ENCODE data around the gene LY6G6C.

The LY6G6C gene

DNA sequence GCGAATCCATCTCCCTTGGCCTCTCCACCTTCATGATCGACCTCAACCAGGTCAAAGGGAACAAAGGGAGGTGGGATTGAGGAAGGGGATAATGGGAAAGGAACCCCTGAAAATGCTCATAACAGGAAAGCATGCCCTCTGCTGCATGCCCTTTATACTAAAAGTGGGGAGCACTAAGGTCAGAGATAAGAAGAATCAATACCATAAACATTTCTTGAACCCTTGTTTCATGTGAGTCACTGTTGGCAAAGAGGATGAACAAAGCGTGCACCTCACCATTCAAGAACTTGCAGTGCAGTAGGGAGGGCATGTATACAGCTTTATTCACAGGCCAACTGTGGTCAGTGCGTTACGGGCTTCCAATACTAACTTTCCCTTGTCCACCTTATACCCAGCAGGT, 39.2 kb upstream of the LY6G6C start:
- Histone ChIP-seq H3K9me2 (ENCODE audit: low read depth, low read length) (no peaks in the 10 kb centered on the region), H4K20me1 (ENCODE audit: insufficient read depth, low read length) (no peaks in the 10 kb centered on the region), H3K4me3 (ENCODE audit: low read depth, low read length, poor library complexity, severe bottlenecking) (no peak overlapping the region), H3K4me1 (ENCODE audit: insufficient read depth, low read length, severe bottlenecking) (no peaks in the 10 kb centered on the region), H3F3A (ENCODE audit: insufficient read depth, low read length) (no peaks in the 10 kb centered on the region), H3K27ac (ENCODE audit: low read depth, low read length, poor library complexity, severe bottlenecking) (no peak overlapping the region), H3K79me2 (ENCODE audit: insufficient read depth, low read length) (no peaks in the 10 kb centered on the region), H3K9me3 (ENCODE audit: low read length) (no peaks in the 10 kb centered on the region), H2AFZ (ENCODE audit: low read length) (no peak overlapping the region), H3K36me3 (ENCODE audit: insufficient read depth, low read length) (peaks cover 70% of the 10 kb centered on the region), H3K4me2 (ENCODE audit: low read length) (no peak overlapping the region), H3K9ac (ENCODE audit: low read length) (no peak overlapping the region), H3K27me3 (ENCODE audit: insufficient read depth, low read length) (no peaks in the 10 kb centered on the region)
- TF ChIP-seq, protein P1, sequence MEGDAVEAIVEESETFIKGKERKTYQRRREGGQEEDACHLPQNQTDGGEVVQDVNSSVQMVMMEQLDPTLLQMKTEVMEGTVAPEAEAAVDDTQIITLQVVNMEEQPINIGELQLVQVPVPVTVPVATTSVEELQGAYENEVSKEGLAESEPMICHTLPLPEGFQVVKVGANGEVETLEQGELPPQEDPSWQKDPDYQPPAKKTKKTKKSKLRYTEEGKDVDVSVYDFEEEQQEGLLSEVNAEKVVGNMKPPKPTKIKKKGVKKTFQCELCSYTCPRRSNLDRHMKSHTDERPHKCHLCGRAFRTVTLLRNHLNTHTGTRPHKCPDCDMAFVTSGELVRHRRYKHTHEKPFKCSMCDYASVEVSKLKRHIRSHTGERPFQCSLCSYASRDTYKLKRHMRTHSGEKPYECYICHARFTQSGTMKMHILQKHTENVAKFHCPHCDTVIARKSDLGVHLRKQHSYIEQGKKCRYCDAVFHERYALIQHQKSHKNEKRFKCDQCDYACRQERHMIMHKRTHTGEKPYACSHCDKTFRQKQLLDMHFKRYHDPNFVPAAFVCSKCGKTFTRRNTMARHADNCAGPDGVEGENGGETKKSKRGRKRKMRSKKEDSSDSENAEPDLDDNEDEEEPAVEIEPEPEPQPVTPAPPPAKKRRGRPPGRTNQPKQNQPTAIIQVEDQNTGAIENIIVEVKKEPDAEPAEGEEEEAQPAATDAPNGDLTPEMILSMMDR (IDR thresholded peaks at IDR 0.05; ENCODE audit: low read length), result no peak
- TF ChIP-seq EZH2 (IDR thresholded peaks at IDR 0.05; ENCODE audit: borderline replicate concordance, low read length), result no peak

DNA sequence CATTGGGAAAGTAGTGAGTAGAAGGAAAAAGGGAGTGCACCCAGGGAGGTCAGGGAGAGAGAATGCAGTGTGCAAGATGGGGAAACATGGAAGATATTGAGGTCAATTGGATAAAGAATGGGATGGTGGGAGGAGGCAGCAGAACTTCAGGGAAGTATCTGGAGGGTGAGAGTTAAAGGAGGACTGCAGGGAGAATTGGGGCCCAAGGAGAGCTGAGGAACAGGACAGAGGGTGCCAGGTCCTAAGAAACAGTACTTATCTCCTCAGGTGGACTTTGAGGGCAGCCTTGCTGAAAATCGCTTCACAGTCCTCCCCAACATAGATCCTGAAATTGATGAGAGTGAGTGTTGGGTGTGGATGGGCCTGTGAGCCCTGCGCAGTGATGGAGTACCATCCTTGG, 36.7 kb upstream of the LY6G6C start:
- H3K9me2 ChIP-seq (ENCODE audit: low read depth, low read length), result no peaks in the 10 kb centered on the region
- no peak for TF ChIP-seq EZH2 (IDR thresholded peaks at IDR 0.05; ENCODE audit: borderline replicate concordance, low read length)
- TF ChIP-seq, protein P1 (IDR thresholded peaks at IDR 0.05; ENCODE audit: low read length), result no peak
- H3F3A ChIP-seq (ENCODE audit: insufficient read depth, low read length), result no peaks in the 10 kb centered on the region

DNA sequence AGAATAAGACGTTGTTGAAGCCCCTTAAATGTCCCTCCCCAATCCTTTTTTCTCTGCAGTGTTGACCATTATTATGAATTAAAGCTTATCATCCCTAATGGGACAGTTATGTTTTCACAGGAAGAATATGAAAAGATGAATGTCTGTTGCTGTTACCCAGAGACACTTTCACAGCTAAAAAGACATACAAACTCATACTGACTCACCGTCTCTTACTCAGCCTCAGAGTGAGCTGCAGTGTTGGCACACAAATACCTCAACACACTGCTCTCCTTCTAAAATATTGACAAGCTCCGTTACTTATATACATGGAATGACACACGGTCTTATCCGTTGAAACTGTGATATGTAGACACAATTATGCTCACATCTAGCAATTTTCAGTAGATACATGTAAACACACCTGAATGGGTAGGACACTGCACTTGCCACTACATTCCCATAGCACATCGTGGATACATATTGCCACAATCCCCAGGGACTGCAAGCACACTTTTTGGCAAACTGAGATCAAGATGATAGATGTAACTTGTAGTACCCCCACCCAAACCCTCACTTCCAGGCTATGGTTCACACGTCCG, 31.3 kb upstream of the LY6G6C start:
- Histone ChIP-seq H3F3A (ENCODE audit: insufficient read depth, low read length) (no peaks in the 10 kb centered on the region), H3K27ac (ENCODE audit: low read depth, low read length, poor library complexity, severe bottlenecking) (no peak overlapping the region), H2AFZ (ENCODE audit: low read length) (no peak overlapping the region), H3K27me3 (ENCODE audit: insufficient read depth, low read length) (no peaks in the 10 kb centered on the region), H4K20me1 (ENCODE audit: insufficient read depth, low read length) (no peaks in the 10 kb centered on the region), H3K9ac (ENCODE audit: low read length) (no peak overlapping the region), H3K9me3 (ENCODE audit: low read length) (no peaks in the 10 kb centered on the region), H3K4me3 (ENCODE audit: low read depth, low read length, poor library complexity, severe bottlenecking) (no peak overlapping the region), H3K4me2 (ENCODE audit: low read length) (no peak overlapping the region), H3K4me1 (ENCODE audit: insufficient read depth, low read length, severe bottlenecking) (no peaks in the 10 kb centered on the region), H3K79me2 (ENCODE audit: insufficient read depth, low read length) (no peaks in the 10 kb centered on the region), H3K36me3 (ENCODE audit: insufficient read depth, low read length) (peaks cover 16% of the 10 kb centered on the region; the same call in 1 of the 2 replicates), H3K9me2 (ENCODE audit: low read depth, low read length) (no peaks in the 10 kb centered on the region)
- TF ChIP-seq, protein P1 (IDR thresholded peaks at IDR 0.05; ENCODE audit: low read length), result no peak
- no peak for TF ChIP-seq EZH2 (IDR thresholded peaks at IDR 0.05; ENCODE audit: borderline replicate concordance, low read length)

More for the DNA sequence above, 36.7 kb upstream of the LY6G6C start:
- no peak overlapping the region for H3K27ac ChIP-seq (ENCODE audit: low read depth, low read length, poor library complexity, severe bottlenecking)
- peaks cover 55% of the 10 kb centered on the region for H3K36me3 ChIP-seq (ENCODE audit: insufficient read depth, low read length)
- no peak overlapping the region for H3K4me2 ChIP-seq (ENCODE audit: low read length)
- H2AFZ ChIP-seq (ENCODE audit: low read length), result no peak overlapping the region
- no peaks in the 10 kb centered on the region for H3K9me3 ChIP-seq (ENCODE audit: low read length)
- no peak overlapping the region for H3K9ac ChIP-seq (ENCODE audit: low read length)
- H3K79me2 ChIP-seq (ENCODE audit: insufficient read depth, low read length), result no peaks in the 10 kb centered on the region
- H4K20me1 ChIP-seq (ENCODE audit: insufficient read depth, low read length), result no peaks in the 10 kb centered on the region
- no peaks in the 10 kb centered on the region for H3K27me3 ChIP-seq (ENCODE audit: insufficient read depth, low read length)
- no peak overlapping the region for H3K4me3 ChIP-seq (ENCODE audit: low read depth, low read length, poor library complexity, severe bottlenecking)
- no peaks in the 10 kb centered on the region for H3K4me1 ChIP-seq (ENCODE audit: insufficient read depth, low read length, severe bottlenecking)
